CD14-positive monocyte (primary cell): ENCODE data around the gene TBPL2. TPM values are rescaled to one million over a fixed set of nuclear protein-coding genes. Genes with fewer than 3 reads are reported as not detected.
"Not testable (repeated sequence)": the region's sequence is repeated elsewhere in the genome, so short reads cannot be mapped to it uniquely, and the experiment has no call there.

ENCODE experiments used
- DNase-seq, 3 donors: peaks; one replicate each; pipeline ENCODE4 v3.0.0-alpha.2; 2011 to 2022
- H2AFZ ChIP-seq: 2 replicates; pipeline ENCODE4 v1.6.0; 2012; ENCODE audit warnings: mild to moderate bottlenecking, low read depth, low read length, inconsistent platforms; ENCODE audit not compliant: insufficient read depth, poor library complexity, severe bottlenecking
- H3K27ac ChIP-seq, 2 donors: 1 replicate in 1 of 2; 2 replicates in 1 of 2; pipeline ENCODE4 v1.5.1; 2012 to 2013; ENCODE audit warnings: low read length in 2 of 2, control low read depth in 1 of 2, inconsistent platforms in 1 of 2, low read depth in 1 of 2, mild to moderate bottlenecking in 1 of 2
- H3K27me3 ChIP-seq, 2 donors: one replicate each; pipeline versions ENCODE4 v1.6.0 to v1.6.1; 2011 to 2013; ENCODE audit warnings: low read length in 2 of 2; ENCODE audit not compliant: control insufficient read depth in 2 of 2, insufficient read depth in 2 of 2
- H3K36me3 ChIP-seq, 2 donors: replicated peaks in 1 of 2; 1 replicate in 1 of 2; 2 replicates in 1 of 2; pipeline versions ENCODE4 v1.5.1 to v1.6.1; 2012 to 2013; ENCODE audit warnings: low read length in 2 of 2, control low read depth in 1 of 2, inconsistent platforms in 1 of 2, mild to moderate bottlenecking in 1 of 2; ENCODE audit not compliant: insufficient read depth in 2 of 2, control insufficient read depth in 1 of 2
- H3K4me1 ChIP-seq, 2 donors: 1 replicate in 1 of 2; 2 replicates in 1 of 2; pipeline versions ENCODE4 v1.5.1 to v1.6.1; 2012 to 2013; ENCODE audit warnings: low read length in 2 of 2, control low read depth in 1 of 2, inconsistent platforms in 1 of 2, mild to moderate bottlenecking in 1 of 2, moderate library complexity in 1 of 2; ENCODE audit not compliant: insufficient read depth in 2 of 2, control insufficient read depth in 1 of 2
- H3K4me2 ChIP-seq: replicated peaks from 2 replicates; pipeline ENCODE3; 2012; ENCODE audit warnings: low read length, moderate library complexity, mild to moderate bottlenecking; ENCODE audit not compliant: poor library complexity, severe bottlenecking; ENCODE audit errors: extremely low read depth
- H3K4me3 ChIP-seq, 3 experiments: fragments of 200-600 bp in 1 of 3; sonication (generic) in 1 of 3; replicated peaks in 1 of 3; 1 replicate in 2 of 3; 2 replicates in 1 of 3; pipeline ENCODE4 v1.5.1; 2011 to 2013; ENCODE audit warnings: low read length in 3 of 3, mild to moderate bottlenecking in 3 of 3, control low read depth in 2 of 3, low read depth in 2 of 3, inconsistent platforms in 1 of 3, moderate library complexity in 1 of 3
- H3K79me2 ChIP-seq: 2 replicates; pipeline ENCODE4 v1.6.0; 2012; ENCODE audit warnings: mild to moderate bottlenecking, control low read depth, inconsistent platforms, low read length, moderate library complexity; ENCODE audit not compliant: insufficient read depth
- H3K9ac ChIP-seq: 2 replicates; pipeline ENCODE4 v1.6.0; 2017; ENCODE audit warnings: low read length, mild to moderate bottlenecking; ENCODE audit not compliant: insufficient read depth, poor library complexity, severe bottlenecking
- H3K9me3 ChIP-seq, 2 donors: replicated peaks in 1 of 2; 1 replicate in 1 of 2; 2 replicates in 1 of 2; pipeline versions ENCODE4 v1.5.1 to v1.6.1; 2012 to 2013; ENCODE audit warnings: low read length in 2 of 2, control low read depth in 1 of 2; ENCODE audit not compliant: control insufficient read depth in 1 of 2, insufficient read depth in 1 of 2
- H4K20me1 ChIP-seq: 2 replicates; pipeline ENCODE4 v1.6.0; 2012; ENCODE audit warnings: mild to moderate bottlenecking, low read length, control low read depth, moderate library complexity; ENCODE audit not compliant: insufficient read depth
- H3K27ac Mint-ChIP-seq, 7 donors: one replicate each; pipeline ENCODE4 v1.8.0; 2020; ENCODE audit warnings: mild to moderate bottlenecking in 7 of 7, mixed read lengths in 7 of 7, moderate library complexity in 6 of 7, inconsistent platforms in 2 of 7
- H3K27me3 Mint-ChIP-seq, 3 donors: one replicate each; pipeline ENCODE4 v1.8.0; 2021 to 2022; ENCODE audit warnings: low read depth in 3 of 3, mild to moderate bottlenecking in 3 of 3, mixed read lengths in 3 of 3, moderate library complexity in 3 of 3, inconsistent platforms in 1 of 3
- H3K36me3 Mint-ChIP-seq, 2 donors: one replicate each; pipeline ENCODE4 v1.8.0; 2020; ENCODE audit warnings: mixed read lengths in 2 of 2, inconsistent platforms in 1 of 2, mild to moderate bottlenecking in 1 of 2
- H3K4me1 Mint-ChIP-seq: one replicate; pipeline ENCODE4 v1.8.0; 2020; ENCODE audit warnings: mild to moderate bottlenecking, mixed read lengths
- H3K4me3 Mint-ChIP-seq, 2 donors: one replicate each; pipeline ENCODE4 v1.8.0; 2020; ENCODE audit warnings: mild to moderate bottlenecking in 2 of 2, mixed read lengths in 2 of 2, moderate library complexity in 1 of 2
- H3K9me3 Mint-ChIP-seq, 7 donors: one replicate each; pipeline ENCODE4 v1.8.0; 2020 to 2022; ENCODE audit warnings: mixed read lengths in 7 of 7, mild to moderate bottlenecking in 6 of 7, moderate library complexity in 6 of 7, inconsistent platforms in 2 of 7
- WGBS: methylation state at CpG from one replicate; pipeline ENCODE4 v1.1.5; 2013; ENCODE audit warnings: missing lambda C conversion rate; ENCODE audit not compliant: insufficient coverage; 5-methylcytosine and 5-hydroxymethylcytosine counted together
- intact Hi-C, 2 donors: fragments of 100-400 bp; cut with micrococcal nuclease; formaldehyde crosslinking; loops; one replicate each; pipeline versions ENCODE4 v1.15.0 to v1.15.1; 2023
- polyA plus RNA-seq, 3 donors: library from polyadenylated mRNA; depleted of rRNA in 1 of 3; unstranded in 2 of 3; stranded (reverse) in 1 of 3; fragments of 300-500 nt in 2 of 3; fragments of >200 nt in 1 of 3; fragmentation: Illumina TruSeq in 2 of 3; gene quantifications; 1 replicate in 2 of 3; 2 replicates in 1 of 3; pipeline ENCODE4 v1.2.3, GENCODE V29; 2012 to 2021
- TF ChIP-seq, protein P1 (sequence below): fragments of 200-600 bp; IDR thresholded peaks from one replicate; pipeline ENCODE4 v1.8.0; 2022; ENCODE audit warnings: antibody characterized with exemption, mild to moderate bottlenecking

The TBPL2 gene
- polyA plus RNA-seq, 3 donors = not detected

DNA sequence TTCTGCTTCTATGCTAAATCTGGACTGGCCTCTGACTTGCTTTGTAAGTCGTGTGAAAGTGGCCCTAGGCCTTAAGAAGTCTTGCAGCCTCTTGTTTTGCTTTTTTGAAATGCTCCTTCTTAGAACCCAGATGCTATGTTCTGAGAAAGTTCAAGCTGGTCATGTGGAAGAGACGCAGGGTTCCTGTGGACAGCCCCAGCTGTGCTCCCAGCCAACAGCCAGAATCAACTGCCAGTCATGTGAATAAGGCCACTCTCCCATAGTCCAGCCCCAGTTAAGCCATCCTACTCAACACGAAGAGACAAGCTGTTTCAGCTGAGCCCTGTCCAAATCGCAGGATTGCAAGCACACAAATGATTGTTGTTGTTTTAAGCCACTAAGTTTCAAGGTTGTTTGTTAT is 37.3 kb upstream of the TBPL2 start:
- no peak overlapping the region for H2AFZ ChIP-seq
- no peaks in the 10 kb centered on the region for H3K36me3 ChIP-seq
- WGBS = 88% methylated on average over 2 of the region's 4 CpGs
- H3K27me3 ChIP-seq = no peaks in the 10 kb centered on the region
- TF ChIP-seq, protein P1, sequence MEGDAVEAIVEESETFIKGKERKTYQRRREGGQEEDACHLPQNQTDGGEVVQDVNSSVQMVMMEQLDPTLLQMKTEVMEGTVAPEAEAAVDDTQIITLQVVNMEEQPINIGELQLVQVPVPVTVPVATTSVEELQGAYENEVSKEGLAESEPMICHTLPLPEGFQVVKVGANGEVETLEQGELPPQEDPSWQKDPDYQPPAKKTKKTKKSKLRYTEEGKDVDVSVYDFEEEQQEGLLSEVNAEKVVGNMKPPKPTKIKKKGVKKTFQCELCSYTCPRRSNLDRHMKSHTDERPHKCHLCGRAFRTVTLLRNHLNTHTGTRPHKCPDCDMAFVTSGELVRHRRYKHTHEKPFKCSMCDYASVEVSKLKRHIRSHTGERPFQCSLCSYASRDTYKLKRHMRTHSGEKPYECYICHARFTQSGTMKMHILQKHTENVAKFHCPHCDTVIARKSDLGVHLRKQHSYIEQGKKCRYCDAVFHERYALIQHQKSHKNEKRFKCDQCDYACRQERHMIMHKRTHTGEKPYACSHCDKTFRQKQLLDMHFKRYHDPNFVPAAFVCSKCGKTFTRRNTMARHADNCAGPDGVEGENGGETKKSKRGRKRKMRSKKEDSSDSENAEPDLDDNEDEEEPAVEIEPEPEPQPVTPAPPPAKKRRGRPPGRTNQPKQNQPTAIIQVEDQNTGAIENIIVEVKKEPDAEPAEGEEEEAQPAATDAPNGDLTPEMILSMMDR = no peak
- H3K4me2 ChIP-seq = no peak overlapping the region
- Mint-ChIP-seq H3K9me3 (peaks cover 0 to 2% (median 0%) of the 10 kb centered on the region in 7 donors), H3K36me3 (no peaks in the 10 kb centered on the region), H3K27me3 (peaks cover 0 to 2% (median 2%) of the 10 kb centered on the region in 3 donors), H3K4me3 (no peak overlapping the region), H3K27ac (no peak overlapping the region), H3K4me1 (no peaks in the 10 kb centered on the region)
- H3K9ac ChIP-seq = no peak overlapping the region
- no peaks in the 10 kb centered on the region for H3K79me2 ChIP-seq
- no peaks in the 10 kb centered on the region for H4K20me1 ChIP-seq
- no peak for DNase-seq
- no peaks in the 10 kb centered on the region for H3K4me1 ChIP-seq
- no peaks in the 10 kb centered on the region for H3K9me3 ChIP-seq
- H3K4me3 ChIP-seq = no peak overlapping the region
- H3K27ac ChIP-seq = no peak overlapping the region
- intact Hi-C loops = no loop called here

DNA sequence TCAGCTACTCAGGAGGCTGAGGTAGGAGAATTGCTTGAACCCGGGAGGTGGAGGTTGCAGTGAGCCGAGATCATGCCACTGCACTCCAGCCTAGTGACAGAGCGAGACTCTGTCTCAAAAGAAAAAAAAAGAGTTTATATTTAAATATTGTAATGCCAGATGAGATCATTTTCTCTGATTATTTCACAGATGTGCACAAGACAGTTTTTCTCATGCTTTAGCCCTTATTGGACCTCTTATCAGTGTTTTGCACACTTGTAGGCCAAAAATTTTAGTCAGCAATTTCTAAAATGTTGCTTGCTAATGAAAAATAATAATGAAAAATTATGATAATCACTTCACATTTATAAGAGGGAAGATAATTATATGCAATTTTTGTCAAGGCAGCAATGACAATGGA is 36.0 kb upstream of the TBPL2 start:
- H3K36me3 Mint-ChIP-seq, H3K4me3 ChIP-seq, intact Hi-C loops, H3K27ac Mint-ChIP-seq, H4K20me1 ChIP-seq, H3K9me3 ChIP-seq, H3K4me1 ChIP-seq, H3K9ac ChIP-seq, H3K27ac ChIP-seq, H3K79me2 ChIP-seq, H3K27me3 Mint-ChIP-seq, H3K4me1 Mint-ChIP-seq, H2AFZ ChIP-seq, H3K27me3 ChIP-seq, DNase-seq, H3K4me2 ChIP-seq, H3K4me3 Mint-ChIP-seq, H3K9me3 Mint-ChIP-seq, H3K36me3 ChIP-seq: not testable (repeated sequence)
- no CpG with 5 or more reads among the region's 3 CpGs for WGBS
